GM13976 (cell line): ENCODE measurements around the gene GPR31.
"Not testable (repeated sequence)": the region's sequence is repeated elsewhere in the genome, so short reads cannot be mapped to it uniquely, and the experiment has no call there.

ENCODE experiments used
- DNase-seq: peaks from one replicate; pipeline ENCODE4 v3.0.0; 2012; ENCODE audit warnings: low spot score
- CTCF ChIP-seq: IDR thresholded peaks from 2 replicates; pipeline ENCODE4 v1.5.1; 2012; ENCODE audit warnings: borderline replicate concordance, mild to moderate bottlenecking; ENCODE audit not compliant: insufficient read depth; ENCODE audit errors: extremely low read depth, missing control alignments, control extremely low read depth
- in situ Hi-C: fragments of 300-500 bp; cut with MboI; formaldehyde crosslinking; loops from one replicate; pipeline ENCODE4 v1.12.0; 2022; ENCODE audit warnings: low sequenced_read_pairs, mixed read lengths, inconsistent platforms; ENCODE audit not compliant: unreplicated experiment

GPR31 gene

GRCh38 chr6:167180086-167180485 is 22.3 kb upstream of the GPR31 start:
- DNase-seq, in situ Hi-C loops: not testable (repeated sequence)

GRCh38 chr6:167178896-167179655 is 21.3 kb upstream of the GPR31 start:
- DNase-seq, in situ Hi-C loops: not testable (repeated sequence)

- DNase-seq, in situ Hi-C loops: not testable (repeated sequence)
Measured at GRCh38 chr6:167177271-167177670, 19.5 kb upstream of the GPR31 start.

DNA sequence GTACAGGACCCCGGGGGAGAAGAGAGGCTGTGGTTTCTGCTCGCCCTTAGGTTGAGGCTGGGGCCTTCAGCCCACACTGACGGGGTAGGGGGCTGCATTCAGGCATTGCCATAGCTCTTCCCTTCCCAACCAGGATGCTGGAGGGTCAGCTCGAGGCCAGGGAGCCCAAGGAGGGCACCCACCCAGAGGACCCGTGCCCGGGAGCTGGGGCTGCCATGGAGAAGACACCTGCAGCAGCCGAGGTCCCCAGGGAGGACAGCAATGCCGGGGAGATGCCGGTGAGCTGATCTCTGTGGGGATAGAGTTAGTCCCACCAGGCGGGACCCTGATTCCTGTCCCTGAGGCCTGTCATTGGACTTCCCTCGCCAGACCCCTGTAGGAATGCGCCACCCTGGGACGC is 14.2 kb upstream of the GPR31 start:
- in situ Hi-C loops, DNase-seq: not testable (repeated sequence)

DNA sequence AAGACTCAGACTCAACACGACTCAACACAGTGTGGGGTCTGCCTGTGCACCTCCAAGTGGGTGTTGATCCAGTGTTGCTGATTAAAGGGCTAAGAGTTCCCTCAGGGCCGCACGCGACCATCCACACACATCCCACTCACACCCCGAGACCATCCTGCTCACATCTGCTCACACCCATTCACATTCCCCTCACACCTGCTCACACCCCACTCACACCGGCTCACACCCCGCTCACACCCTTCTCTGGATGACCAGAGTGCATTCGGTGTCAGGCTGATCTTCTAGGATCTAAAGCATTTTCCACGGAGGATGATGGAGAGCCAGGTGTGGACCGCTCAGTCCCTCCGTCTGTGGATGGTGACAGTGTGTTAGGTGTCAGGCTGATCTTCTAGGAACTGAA is 13.5 kb upstream of the GPR31 start:
- in situ Hi-C loops, DNase-seq: not testable (repeated sequence)

GRCh38 chr6:167169867-167170266 is 12.1 kb upstream of the GPR31 start:
- in situ Hi-C loops, DNase-seq: not testable (repeated sequence)

DNA sequence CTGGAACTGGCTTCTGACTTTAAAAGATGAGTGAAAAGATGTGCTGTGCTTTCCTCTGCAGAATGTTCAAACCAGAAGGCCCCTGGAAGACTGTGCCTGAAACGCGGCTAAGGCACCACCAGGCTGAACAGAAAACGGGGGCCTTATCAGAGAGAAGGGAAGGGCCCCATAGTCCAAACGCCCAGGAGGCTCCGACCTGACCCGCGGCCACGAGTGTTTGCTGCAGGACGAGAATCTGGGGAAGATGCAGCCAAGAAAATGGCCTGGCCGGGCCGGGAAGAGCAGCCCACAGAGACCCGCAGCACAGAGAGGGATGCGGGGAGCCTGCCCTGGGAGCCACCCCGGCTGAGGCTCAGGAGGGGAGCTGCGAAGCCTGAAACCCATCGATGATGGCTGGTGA is 10.5 kb upstream of the GPR31 start:
- in situ Hi-C loops, DNase-seq: not testable (repeated sequence)

- DNase-seq, in situ Hi-C loops: not testable (repeated sequence)
Measured at GRCh38 chr6:167167699-167168098, 9.9 kb upstream of the GPR31 start.

DNA sequence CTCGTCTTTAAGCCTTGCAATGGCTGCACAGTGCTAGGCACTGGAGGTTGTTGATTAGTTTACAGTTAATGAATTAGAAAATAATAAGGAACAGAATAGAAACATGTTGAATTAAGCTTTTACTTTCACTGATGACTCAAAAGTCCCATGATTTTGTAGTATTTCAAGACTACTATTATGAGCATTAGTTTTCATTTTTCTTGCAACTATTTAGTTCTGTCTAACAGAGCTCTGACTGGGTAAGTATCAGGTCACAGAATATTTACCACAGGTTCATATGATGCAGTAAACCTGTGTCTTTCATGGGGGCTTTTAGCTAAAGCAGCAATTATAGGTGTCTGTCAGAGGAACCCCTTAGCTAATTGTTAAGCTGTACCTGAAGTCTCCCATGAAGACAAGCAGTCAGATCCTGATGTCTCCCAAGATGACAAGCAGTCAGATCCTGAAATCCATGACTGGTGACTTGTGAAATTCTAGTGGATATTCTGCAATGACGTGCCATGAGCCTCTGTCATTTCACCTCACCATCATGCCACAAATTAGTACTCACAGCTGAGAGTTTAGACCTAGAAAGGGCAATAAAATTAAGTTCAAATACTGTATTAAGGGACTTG is 8.2 kb upstream of the GPR31 start:
- in situ Hi-C loops = no loop called here
- DNase-seq = no peak

DNA sequence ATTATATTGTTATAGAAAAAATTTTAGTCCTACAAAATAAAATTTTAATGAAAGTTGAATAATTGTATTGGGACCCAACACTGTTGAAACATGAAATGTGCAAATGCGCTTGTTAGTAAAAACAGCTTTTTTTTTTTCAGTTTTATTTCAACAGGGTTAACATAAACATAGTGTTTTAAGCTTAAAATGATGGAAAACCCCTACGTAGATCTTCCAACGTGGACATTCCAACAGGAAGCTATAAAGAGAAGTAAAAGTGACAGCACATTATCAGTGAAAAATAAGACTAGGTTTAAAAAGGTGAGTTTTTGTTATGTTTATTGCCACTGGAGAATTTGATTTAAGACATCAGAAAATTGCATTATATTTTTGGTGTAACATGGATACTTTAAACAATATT is 6.5 kb upstream of the GPR31 start:
- in situ Hi-C loops = no loop called here
- no peak for DNase-seq

More for the DNA sequence above, 8.2 kb upstream of the GPR31 start:
- TF ChIP-seq CTCF = no peak

More for the DNA sequence above, 6.5 kb upstream of the GPR31 start:
- no peak for TF ChIP-seq CTCF
